Hepatocyte (in vitro differentiated cells): Measurements from ENCODE around the gene SLC44A4. TPM values are rescaled to one million over a fixed set of nuclear protein-coding genes. Genes with fewer than 3 reads are reported as not detected.

ENCODE experiments used
- DNase-seq: peaks from one replicate; pipeline ENCODE4 v3.0.0-alpha.2; 2016; ENCODE audit warnings: low spot score
- H2AFZ ChIP-seq: fragments of 200-600 bp; sonication (generic); 2 replicates; pipeline ENCODE4 v1.6.0; 2016; ENCODE audit warnings: antibody characterized with exemption, mild to moderate bottlenecking
- H3K27ac ChIP-seq: fragments of 200-600 bp; sonication (generic); 2 replicates; pipeline ENCODE4 v1.5.1; 2016; ENCODE audit warnings: mild to moderate bottlenecking
- H3K27me3 ChIP-seq: fragments of 200-600 bp; sonication (generic); 2 replicates; pipeline ENCODE4 v1.6.1; 2016
- H3K36me3 ChIP-seq: fragments of 200-600 bp; sonication (generic); replicated peaks from 2 replicates; pipeline ENCODE4 v1.5.1; 2016; ENCODE audit warnings: low read depth; ENCODE audit not compliant: insufficient read depth
- H3K4me1 ChIP-seq: fragments of 200-600 bp; sonication (generic); 2 replicates; pipeline ENCODE4 v1.5.1; 2016; ENCODE audit warnings: mild to moderate bottlenecking, moderate library complexity; ENCODE audit not compliant: insufficient read depth
- H3K4me2 ChIP-seq: fragments of 200-600 bp; sonication (generic); 2 replicates; pipeline ENCODE4 v1.6.0; 2016
- H3K4me3 ChIP-seq: fragments of 200-600 bp; sonication (generic); 2 replicates; pipeline ENCODE4 v1.5.1; 2016; ENCODE audit warnings: mild to moderate bottlenecking
- H3K79me2 ChIP-seq: fragments of 200-600 bp; sonication (generic); 2 replicates; pipeline ENCODE4 v1.6.0; 2017; ENCODE audit warnings: mild to moderate bottlenecking
- H3K9me2 ChIP-seq: fragments of 200-600 bp; sonication (generic); replicated peaks from 2 replicates; pipeline ENCODE4 v1.6.0; 2017; ENCODE audit warnings: mild to moderate bottlenecking; ENCODE audit not compliant: insufficient read depth
- H3K9me3 ChIP-seq: fragments of 200-600 bp; sonication (generic); 2 replicates; pipeline ENCODE4 v1.5.1; 2016; ENCODE audit warnings: low read depth, mild to moderate bottlenecking
- H4K20me1 ChIP-seq: fragments of 200-600 bp; sonication (generic); 2 replicates; pipeline ENCODE4 v1.6.0; 2016; ENCODE audit warnings: mild to moderate bottlenecking; ENCODE audit not compliant: insufficient read depth, poor library complexity, severe bottlenecking
- EZH2 ChIP-seq: fragments of 200-600 bp; sonication (generic); IDR thresholded peaks from 2 replicates; pipeline ENCODE4 v1.6.1; 2016; ENCODE audit warnings: antibody characterized with exemption, mild to moderate bottlenecking, borderline replicate concordance
- EZH2phosphoT487 ChIP-seq: fragments of 200-600 bp; sonication (generic); IDR thresholded peaks from one replicate; pipeline ENCODE4 v1.6.1; 2018; ENCODE audit warnings: antibody characterized with exemption, mild to moderate bottlenecking, low read depth, moderate library complexity; ENCODE audit not compliant: unreplicated experiment, severe bottlenecking
- WGBS: methylation state at CpG from one replicate; pipeline ENCODE4 v1.1.6; 2016; ENCODE audit warnings: low lambda C conversion rate; ENCODE audit errors: missing lambda C conversion rate; 5-methylcytosine and 5-hydroxymethylcytosine counted together
- polyA plus RNA-seq: library from polyadenylated mRNA; unstranded; fragments of >200 nt; fragmentation: Nextera tagmentation; extraction: Ambion mirVana; gene quantifications from 2 replicates; pipeline ENCODE4 v1.2.1, GENCODE V29; 2016
- total RNA-seq: library from RNA; depleted of rRNA; stranded (reverse); fragments of >200 nt; gene quantifications from 2 replicates; pipeline ENCODE4 v1.2.3, GENCODE V29; 2014
- TF ChIP-seq, protein P1 (sequence below): fragments of 200-600 bp; sonication (generic); IDR thresholded peaks from 2 replicates; pipeline ENCODE4 v1.5.1; 2016; ENCODE audit warnings: antibody characterized with exemption, mild to moderate bottlenecking; ENCODE audit not compliant: poor library complexity

Gene SLC44A4
- total and polyA plus RNA-seq, 2 experiments from 2014 or later = 76.2 to 90.8 TPM

DNA sequence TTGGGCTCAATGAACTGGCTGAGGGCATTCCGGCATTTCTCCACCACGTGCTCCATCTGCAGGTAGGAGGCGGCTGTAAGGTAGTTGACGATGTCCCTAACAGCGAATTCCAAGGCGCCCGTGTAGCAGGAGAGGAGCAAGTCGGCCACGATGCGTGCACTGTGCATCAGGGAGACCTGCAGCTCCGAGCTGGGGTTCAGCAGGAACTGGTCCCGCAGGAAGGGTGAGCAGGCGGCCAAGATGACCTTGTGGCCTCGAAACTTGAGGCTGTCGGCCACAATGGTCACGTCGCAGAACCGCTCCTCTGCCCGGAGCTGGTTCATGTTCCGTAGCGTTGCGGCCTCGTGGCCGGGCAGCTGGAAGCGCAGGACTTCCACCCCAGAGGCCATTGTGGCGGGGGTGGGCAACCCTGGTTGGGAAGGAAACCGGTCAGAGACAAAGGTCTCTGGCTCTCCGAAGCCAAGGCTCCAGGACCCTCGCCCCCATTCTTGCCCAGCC lies 22.2 kb upstream of the SLC44A4 start:
- peak overlapping the region; percentile 84 for H3K27ac ChIP-seq
- H3K9me2 ChIP-seq = no peaks in the 10 kb centered on the region
- H3K4me3 ChIP-seq = peak overlapping the region; percentile 61
- peak overlapping the region; percentile 77 for H3K4me2 ChIP-seq
- TF ChIP-seq EZH2 = no peak
- no peak for TF ChIP-seq EZH2phosphoT487
- TF ChIP-seq, protein P1, sequence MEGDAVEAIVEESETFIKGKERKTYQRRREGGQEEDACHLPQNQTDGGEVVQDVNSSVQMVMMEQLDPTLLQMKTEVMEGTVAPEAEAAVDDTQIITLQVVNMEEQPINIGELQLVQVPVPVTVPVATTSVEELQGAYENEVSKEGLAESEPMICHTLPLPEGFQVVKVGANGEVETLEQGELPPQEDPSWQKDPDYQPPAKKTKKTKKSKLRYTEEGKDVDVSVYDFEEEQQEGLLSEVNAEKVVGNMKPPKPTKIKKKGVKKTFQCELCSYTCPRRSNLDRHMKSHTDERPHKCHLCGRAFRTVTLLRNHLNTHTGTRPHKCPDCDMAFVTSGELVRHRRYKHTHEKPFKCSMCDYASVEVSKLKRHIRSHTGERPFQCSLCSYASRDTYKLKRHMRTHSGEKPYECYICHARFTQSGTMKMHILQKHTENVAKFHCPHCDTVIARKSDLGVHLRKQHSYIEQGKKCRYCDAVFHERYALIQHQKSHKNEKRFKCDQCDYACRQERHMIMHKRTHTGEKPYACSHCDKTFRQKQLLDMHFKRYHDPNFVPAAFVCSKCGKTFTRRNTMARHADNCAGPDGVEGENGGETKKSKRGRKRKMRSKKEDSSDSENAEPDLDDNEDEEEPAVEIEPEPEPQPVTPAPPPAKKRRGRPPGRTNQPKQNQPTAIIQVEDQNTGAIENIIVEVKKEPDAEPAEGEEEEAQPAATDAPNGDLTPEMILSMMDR = no peak
- no peaks in the 10 kb centered on the region for H4K20me1 ChIP-seq
- H3K36me3 ChIP-seq = no peaks in the 10 kb centered on the region
- no peaks in the 10 kb centered on the region for H3K27me3 ChIP-seq
- 57% methylated on average over 29 of the region's 29 CpGs for WGBS
- no peaks in the 10 kb centered on the region for H3K9me3 ChIP-seq
- no peak for DNase-seq
- peaks cover 24% of the 10 kb centered on the region for H3K4me1 ChIP-seq
- peaks cover 30% of the 10 kb centered on the region for H3K79me2 ChIP-seq
- H2AFZ ChIP-seq = peak overlapping the region; percentile 59

DNA sequence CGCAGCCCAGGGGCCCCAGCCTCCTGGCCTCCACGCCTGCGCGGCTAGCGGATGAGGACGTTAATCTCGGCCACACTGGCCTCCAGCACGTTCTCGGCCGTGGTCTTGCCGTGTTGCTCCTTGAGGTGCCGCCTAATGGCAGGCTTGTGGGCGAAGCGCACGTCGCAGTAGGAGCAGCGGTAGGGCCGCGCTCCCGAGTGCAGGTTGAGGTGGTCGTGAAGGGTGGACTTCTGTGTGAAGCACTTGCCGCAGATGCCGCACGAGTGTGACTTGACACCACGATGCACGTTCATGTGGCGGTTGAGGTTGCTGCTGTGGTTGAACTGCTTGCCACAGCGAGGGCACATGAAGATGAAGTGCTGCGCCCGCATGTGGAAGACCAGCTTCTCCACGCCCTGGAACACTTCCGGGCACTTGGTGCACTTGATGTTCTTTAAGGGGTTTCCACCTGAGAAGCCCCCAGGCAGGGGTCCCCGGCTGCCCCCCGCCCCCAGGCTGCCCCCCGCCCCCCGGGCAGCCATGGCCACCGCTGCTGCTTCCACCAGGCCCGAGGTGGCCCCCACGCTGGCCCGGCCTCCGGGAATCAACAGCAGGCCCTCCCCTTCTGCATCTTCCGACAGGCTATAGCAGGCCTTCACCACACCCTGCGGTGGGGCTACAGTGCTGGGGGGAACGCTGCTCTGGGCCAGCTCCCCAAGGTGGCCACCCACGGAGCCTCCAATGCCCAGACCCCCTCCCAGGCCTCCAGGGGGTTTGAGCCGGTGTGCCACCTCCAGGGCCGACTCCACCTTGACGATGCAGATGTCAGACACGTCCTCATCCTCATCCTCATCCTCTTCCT lies 21.3 kb upstream of the SLC44A4 start:
- no peak overlapping the region for H3K4me3 ChIP-seq
- peaks cover 37% of the 10 kb centered on the region for H3K79me2 ChIP-seq
- TF ChIP-seq EZH2phosphoT487 = no peak
- TF ChIP-seq, protein P1 = no peak
- TF ChIP-seq EZH2 = no peak
- no peak overlapping the region for H3K27ac ChIP-seq
- H4K20me1 ChIP-seq = no peaks in the 10 kb centered on the region
- no peak overlapping the region for H2AFZ ChIP-seq
- H3K4me2 ChIP-seq = peak overlapping the region; percentile 89
- H3K4me1 ChIP-seq = peaks cover 24% of the 10 kb centered on the region
- 92% methylated on average over 40 of the region's 49 CpGs for WGBS
- DNase-seq = no peak
- no peaks in the 10 kb centered on the region for H3K27me3 ChIP-seq
- no peaks in the 10 kb centered on the region for H3K36me3 ChIP-seq
- H3K9me3 ChIP-seq = no peaks in the 10 kb centered on the region
- no peaks in the 10 kb centered on the region for H3K9me2 ChIP-seq

DNA sequence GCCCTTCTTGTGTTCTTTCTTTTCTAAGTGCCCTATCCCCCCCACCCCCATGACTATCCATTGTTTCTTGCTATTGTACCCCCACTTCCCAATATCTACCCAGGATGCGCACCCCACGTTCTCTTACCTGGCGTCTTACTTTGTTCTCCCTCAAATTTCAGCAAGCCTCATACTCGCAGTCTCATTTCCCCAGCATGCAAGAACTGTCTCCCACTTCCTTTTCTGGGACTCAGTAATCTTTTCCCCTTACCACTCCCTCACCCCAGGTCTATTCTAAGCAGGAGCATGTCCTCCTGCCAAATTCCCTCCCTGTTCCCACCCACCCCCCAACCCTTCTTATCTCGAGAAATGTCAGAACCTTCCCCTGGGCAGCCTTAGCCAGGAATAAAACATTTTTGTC lies 20.4 kb upstream of the SLC44A4 start:
- 88% methylated on average over 5 of the region's 5 CpGs for WGBS

More for the DNA sequence above, 20.4 kb upstream of the SLC44A4 start:
- Histone ChIP-seq H4K20me1 (no peaks in the 10 kb centered on the region), H2AFZ (no peak overlapping the region), H3K9me3 (no peaks in the 10 kb centered on the region), H3K9me2 (no peaks in the 10 kb centered on the region), H3K4me2 (peak overlapping the region; percentile 89), H3K79me2 (peaks cover 37% of the 10 kb centered on the region), H3K4me1 (peaks cover 24% of the 10 kb centered on the region), H3K4me3 (no peak overlapping the region), H3K27me3 (no peaks in the 10 kb centered on the region), H3K36me3 (no peaks in the 10 kb centered on the region), H3K27ac (no peak overlapping the region)
- TF ChIP-seq EZH2 (no peak), EZH2phosphoT487 (no peak)
- TF ChIP-seq, protein P1 = no peak
- no peak for DNase-seq
